ENCODE measurements around the gene MYOF. TPM values are rescaled to one million over a fixed set of nuclear protein-coding genes. Genes with fewer than 3 reads are reported as not detected.
"Not testable (repeated sequence)": the region's sequence is repeated elsewhere in the genome, so short reads cannot be mapped to it uniquely, and the experiment has no call there.

The MYOF gene
- total RNA-seq, 2 experiments from 2014 or later, result 0.91 to 1.9 TPM

DNA sequence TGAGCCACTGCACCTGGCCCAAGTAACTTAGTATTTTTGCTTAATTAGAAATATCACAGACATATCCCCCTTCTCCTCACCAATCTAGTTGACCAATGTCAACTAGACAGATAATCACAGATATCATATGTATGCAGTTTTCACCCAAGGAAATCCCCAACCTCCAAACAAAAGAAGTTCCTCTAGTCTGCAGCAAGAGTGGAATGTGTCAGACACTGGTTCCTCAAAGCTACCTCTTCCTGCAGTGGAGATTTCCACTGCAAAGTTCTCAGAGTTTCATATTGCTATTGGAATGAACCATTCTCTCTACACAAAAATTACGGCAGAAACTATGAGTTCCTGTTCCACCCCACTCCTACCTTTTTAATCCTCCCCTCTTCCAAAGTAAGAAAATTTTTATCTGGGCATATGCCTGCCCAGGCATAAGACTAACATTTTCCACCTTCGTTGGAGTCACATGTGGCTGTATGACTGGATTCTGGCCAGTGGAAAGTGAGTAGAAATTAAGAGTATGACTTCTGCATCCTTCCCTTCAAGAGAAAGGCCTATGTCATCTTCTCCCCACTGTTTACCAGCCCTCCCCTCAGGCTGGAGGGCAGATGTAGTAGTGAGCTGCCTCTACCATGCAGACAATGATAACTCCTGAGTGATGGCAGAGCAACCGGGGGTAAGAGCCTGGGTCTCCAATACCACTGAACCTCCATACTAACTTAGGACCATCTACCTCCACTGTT is 103.0 kb downstream of the MYOF start:
- Mint-ChIP-seq H3K4me3 (peak overlapping the region; percentile 29), H3K9me3 (no peaks in the 10 kb centered on the region), H3K36me3 (no peaks in the 10 kb centered on the region), H3K27me3 (no peaks in the 10 kb centered on the region), H3K4me1 (peaks cover 14% of the 10 kb centered on the region), H3K27ac (peak overlapping the region; percentile 62)
- POLR2A ChIA-PET, result interaction anchor here (1.1 kb wide), 1 partner anchor 134 kb away, joined by 3 read pairs; no protein-coding TSS in a partner anchor
- DNase-seq, result no peak
- ATAC-seq (ENCODE audit: low read depth), result peak; percentile 35

DNA sequence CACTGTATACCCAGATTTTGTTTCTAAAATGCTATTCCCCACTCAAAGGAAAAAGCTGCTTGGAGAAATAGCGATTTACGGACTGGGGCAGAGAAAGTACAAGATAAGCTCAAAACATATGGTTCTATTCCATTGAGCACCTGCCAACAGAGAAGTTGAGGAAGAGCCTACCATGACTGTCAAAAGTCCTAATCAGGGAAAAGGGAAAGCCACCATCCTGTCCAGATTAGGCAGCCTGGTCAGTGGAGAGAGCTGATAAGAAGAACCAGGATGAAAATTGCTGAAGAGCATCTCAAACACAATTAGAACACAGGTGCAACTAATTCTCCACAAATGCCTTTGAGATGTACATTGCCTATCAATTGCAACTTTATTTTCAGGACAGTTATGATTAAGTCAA is 104.1 kb downstream of the MYOF start:
- H3K36me3 Mint-ChIP-seq, result no peaks in the 10 kb centered on the region
- H3K4me1 Mint-ChIP-seq, result peaks cover 12% of the 10 kb centered on the region
- POLR2A ChIA-PET, result no interaction called here

GRCh38 chr10:93376372-93377293 is 105.5 kb downstream of the MYOF start:
- H3K27ac Mint-ChIP-seq, result no peak overlapping the region
- ATAC-seq (ENCODE audit: low read depth) (peak; percentile 70), DNase-seq (no peak)
- POLR2A ChIA-PET, result interaction anchor here (2.3 kb wide), 1 partner anchor 106 kb away, joined by 15 read pairs; the partner anchor contains the start of gene MYOF
- H3K4me3 Mint-ChIP-seq, result no peak overlapping the region
- H3K9me3 Mint-ChIP-seq, result no peaks in the 10 kb centered on the region
- peaks cover 12% of the 10 kb centered on the region for H3K4me1 Mint-ChIP-seq
- no peaks in the 10 kb centered on the region for H3K36me3 Mint-ChIP-seq
- no peaks in the 10 kb centered on the region for H3K27me3 Mint-ChIP-seq

More for the DNA sequence above, 104.1 kb downstream of the MYOF start:
- DNase-seq (no peak), ATAC-seq (ENCODE audit: low read depth) (no peak)
- H3K4me3 Mint-ChIP-seq, result no peak overlapping the region
- no peaks in the 10 kb centered on the region for H3K9me3 Mint-ChIP-seq
- no peak overlapping the region for H3K27ac Mint-ChIP-seq
- H3K27me3 Mint-ChIP-seq, result no peaks in the 10 kb centered on the region

DNA sequence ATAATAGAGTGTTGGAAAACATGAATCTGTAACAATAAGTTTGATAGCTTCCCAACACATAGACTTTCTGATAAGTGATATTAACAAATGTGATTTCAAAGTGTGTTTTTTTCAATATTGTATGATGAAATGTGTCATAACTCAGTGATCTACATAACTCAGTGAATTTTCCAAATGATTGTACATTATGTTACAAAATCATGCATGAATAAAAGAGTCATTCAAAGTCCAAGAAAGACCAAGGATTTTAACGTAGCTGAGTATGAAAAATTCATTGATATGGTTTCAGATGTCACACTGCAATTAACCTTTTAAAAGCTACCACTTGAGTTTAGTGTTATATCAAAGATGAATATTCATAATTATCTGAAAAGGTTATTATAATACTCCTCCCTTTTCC is 111.2 kb downstream of the MYOF start:
- ATAC-seq (ENCODE audit: low read depth), result no peak
- POLR2A ChIA-PET, result no interaction called here
- H3K4me1 Mint-ChIP-seq, result no peaks in the 10 kb centered on the region
- no peak overlapping the region for H3K27ac Mint-ChIP-seq
- no peaks in the 10 kb centered on the region for H3K36me3 Mint-ChIP-seq
- no peaks in the 10 kb centered on the region for H3K27me3 Mint-ChIP-seq
- H3K4me3 Mint-ChIP-seq, result no peak overlapping the region
- H3K9me3 Mint-ChIP-seq, result no peaks in the 10 kb centered on the region
- no peak for DNase-seq

DNA sequence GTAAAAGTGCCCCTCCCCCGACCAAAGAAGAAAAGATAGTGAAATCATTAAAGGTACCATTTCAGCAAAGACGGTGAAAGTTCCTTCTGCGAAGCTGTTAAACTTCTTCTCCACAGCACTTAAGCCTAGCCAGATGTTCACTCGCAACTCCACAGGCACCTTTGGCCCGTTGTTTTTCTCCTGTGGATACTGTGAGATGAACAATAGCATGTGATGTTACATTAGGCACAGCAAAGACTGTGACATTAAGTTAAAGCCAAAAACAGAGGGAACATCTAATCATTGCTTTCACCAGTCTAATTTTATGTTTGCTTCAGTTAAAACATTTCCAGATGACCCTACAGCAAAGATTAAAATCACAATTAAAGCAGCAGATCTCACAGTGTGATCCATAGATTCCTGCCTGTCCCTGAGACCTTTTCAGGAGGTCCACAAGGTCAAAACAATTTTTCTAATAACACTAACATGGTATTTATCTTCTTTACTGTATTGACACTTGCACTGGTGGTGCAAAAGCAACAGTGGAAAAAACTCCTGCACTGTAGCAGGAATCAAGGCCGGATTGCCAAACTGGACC is 112.5 kb downstream of the MYOF start:
- Mint-ChIP-seq H3K4me3 (no peak overlapping the region), H3K27ac (no peak overlapping the region), H3K27me3 (no peaks in the 10 kb centered on the region), H3K9me3 (no peaks in the 10 kb centered on the region), H3K36me3 (no peaks in the 10 kb centered on the region), H3K4me1 (peaks cover 2% of the 10 kb centered on the region)
- DNase-seq (no peak), ATAC-seq (ENCODE audit: low read depth) (no peak)
- POLR2A ChIA-PET, result no interaction called here

GRCh38 chr10:93368210-93368609 is 113.9 kb downstream of the MYOF start:
- no peaks in the 10 kb centered on the region for H3K9me3 Mint-ChIP-seq
- H3K27me3 Mint-ChIP-seq, result no peaks in the 10 kb centered on the region
- DNase-seq (no peak), ATAC-seq (ENCODE audit: low read depth) (no peak)
- H3K27ac Mint-ChIP-seq, result no peak overlapping the region
- POLR2A ChIA-PET, result no interaction called here
- H3K36me3 Mint-ChIP-seq, result no peaks in the 10 kb centered on the region
- no peak overlapping the region for H3K4me3 Mint-ChIP-seq
- peaks cover 2% of the 10 kb centered on the region for H3K4me1 Mint-ChIP-seq

DNA sequence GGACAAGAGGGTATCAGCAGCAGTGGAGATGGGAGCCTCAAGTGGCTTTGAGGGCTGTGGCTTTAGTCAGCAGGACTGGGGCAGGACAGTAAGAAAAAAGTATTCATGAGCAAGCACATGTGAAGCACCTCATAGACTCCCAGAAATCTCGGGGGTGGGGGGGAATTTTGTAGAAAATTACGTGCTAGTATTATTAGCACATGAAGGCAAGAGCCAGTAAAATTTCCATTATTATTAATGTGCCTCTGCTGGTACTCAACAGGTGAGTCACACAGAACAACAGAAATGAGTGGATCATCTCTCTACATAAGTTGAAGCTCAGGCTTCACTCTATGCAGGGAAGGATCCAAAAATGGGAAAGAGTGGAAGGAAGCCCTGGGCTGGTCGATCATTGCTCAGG is 114.5 kb downstream of the MYOF start:
- ATAC-seq (ENCODE audit: low read depth) (no peak), DNase-seq (no peak)
- POLR2A ChIA-PET, result no interaction called here
- peaks cover 2% of the 10 kb centered on the region for H3K4me1 Mint-ChIP-seq
- H3K4me3 Mint-ChIP-seq, result no peak overlapping the region
- H3K27me3 Mint-ChIP-seq, result no peaks in the 10 kb centered on the region
- H3K27ac Mint-ChIP-seq, result no peak overlapping the region
- H3K9me3 Mint-ChIP-seq, result no peaks in the 10 kb centered on the region
- H3K36me3 Mint-ChIP-seq, result no peaks in the 10 kb centered on the region

GRCh38 chr10:93364966-93365365 is 117.2 kb downstream of the MYOF start:
- H3K27ac Mint-ChIP-seq, result no peak overlapping the region
- DNase-seq (no peak), ATAC-seq (ENCODE audit: low read depth) (no peak)
- no peak overlapping the region for H3K4me3 Mint-ChIP-seq
- H3K4me1 Mint-ChIP-seq, result peaks cover 2% of the 10 kb centered on the region
- POLR2A ChIA-PET, result no interaction called here
- H3K27me3 Mint-ChIP-seq, result no peaks in the 10 kb centered on the region
- H3K36me3 Mint-ChIP-seq, result no peaks in the 10 kb centered on the region
- H3K9me3 Mint-ChIP-seq, result no peaks in the 10 kb centered on the region

- Mint-ChIP-seq H3K9me3 (no peaks in the 10 kb centered on the region), H3K4me1 (peaks cover 2% of the 10 kb centered on the region), H3K27ac (no peak overlapping the region), H3K27me3 (no peaks in the 10 kb centered on the region), H3K4me3 (no peak overlapping the region), H3K36me3 (no peaks in the 10 kb centered on the region)
- POLR2A ChIA-PET, result no interaction called here
- DNase-seq (no peak), ATAC-seq (ENCODE audit: low read depth) (no peak)
Measured at GRCh38 chr10:93363891-93364648, 118.1 kb downstream of the MYOF start.

DNA sequence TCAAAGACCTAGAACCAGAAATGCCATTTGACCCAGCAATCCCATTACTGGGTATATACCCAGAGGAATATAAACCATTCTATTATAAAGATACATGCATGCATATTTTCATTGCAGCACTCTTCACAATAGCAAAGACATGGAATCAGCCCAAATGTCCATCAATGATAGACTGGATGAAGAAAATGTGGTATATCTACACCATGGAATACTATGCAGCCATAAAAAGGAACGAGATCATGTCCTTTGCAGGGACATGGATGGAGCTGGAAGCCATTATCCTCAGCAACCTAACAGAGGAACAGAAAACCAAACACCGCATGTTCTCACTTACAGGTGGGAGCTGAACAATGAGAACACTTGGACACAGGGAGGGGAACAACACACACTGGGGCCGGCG is 123.7 kb downstream of the MYOF start:
- H3K9me3 Mint-ChIP-seq; DNase-seq; H3K27ac Mint-ChIP-seq; POLR2A ChIA-PET; H3K4me1 Mint-ChIP-seq; ATAC-seq (ENCODE audit: low read depth); H3K27me3 Mint-ChIP-seq; H3K4me3 Mint-ChIP-seq; H3K36me3 Mint-ChIP-seq: not testable (repeated sequence)

GRCh38 chr10:93357680-93358079 is 124.5 kb downstream of the MYOF start:
- Mint-ChIP-seq H3K9me3 (no peaks in the 10 kb centered on the region), H3K36me3 (no peaks in the 10 kb centered on the region), H3K4me3 (no peak overlapping the region), H3K27ac (no peak overlapping the region), H3K4me1 (peaks cover 3% of the 10 kb centered on the region), H3K27me3 (peaks cover 4% of the 10 kb centered on the region)
- ATAC-seq (ENCODE audit: low read depth) (peak; percentile 54), DNase-seq (no peak)
- POLR2A ChIA-PET, result no interaction called here

DNA sequence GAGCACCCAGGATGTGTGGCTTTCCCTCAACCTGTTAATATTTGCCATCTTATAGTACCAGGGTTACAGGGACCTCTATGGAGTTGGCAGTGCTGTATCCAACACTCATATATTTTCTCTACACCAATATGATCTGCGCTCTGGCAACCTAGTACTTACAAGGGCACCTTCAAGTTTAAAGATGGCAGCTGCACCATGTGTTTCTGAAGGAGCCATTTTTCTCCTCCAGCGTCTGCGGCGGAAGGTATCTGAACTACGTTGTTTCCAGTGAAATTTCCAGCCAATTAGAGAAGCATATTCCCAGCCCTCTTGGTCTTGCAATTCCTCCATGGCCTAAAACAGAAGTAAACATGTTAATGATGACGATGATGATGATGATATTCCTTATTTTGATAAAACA is 125.6 kb downstream of the MYOF start:
- ATAC-seq (ENCODE audit: low read depth) (no peak), DNase-seq (no peak)
- H3K36me3 Mint-ChIP-seq, result no peaks in the 10 kb centered on the region
- H3K4me1 Mint-ChIP-seq, result peaks cover 3% of the 10 kb centered on the region
- H3K27ac Mint-ChIP-seq, result no peak overlapping the region
- H3K4me3 Mint-ChIP-seq, result no peak overlapping the region
- POLR2A ChIA-PET, result no interaction called here
- peaks cover 4% of the 10 kb centered on the region for H3K27me3 Mint-ChIP-seq
- H3K9me3 Mint-ChIP-seq, result no peaks in the 10 kb centered on the region

Measured in activated naive CD8-positive, alpha-beta T cell treated with anti-CD3 and anti-CD28 coated beads, Interleukin-2, amount 10 ng/mL, durations not matched to agents 7 days and 5 days (primary cell).